Choroid plexus epithelial cell (primary cell): ENCODE measurements around the gene PHLDA3.

Experiments used
- DNase-seq: peaks from one replicate; pipeline ENCODE4 v3.0.0-alpha.2; 2010; ENCODE audit warnings: low read depth
- H3K4me3 ChIP-seq: 2 replicates; pipeline ENCODE4 v1.5.1; 2011; ENCODE audit warnings: low read depth, mild to moderate bottlenecking, control low read depth, low read length, moderate library complexity
- TF ChIP-seq, protein P1 (sequence below): conservative IDR thresholded peaks from 2 replicates; pipeline ENCODE4 v1.5.1; 2011; ENCODE audit warnings: low read depth, mild to moderate bottlenecking, control low read depth, inconsistent platforms, low read length, moderate library complexity

PHLDA3 gene

GRCh38 chr1:201468844-201469644 lies at the start of gene PHLDA3:
Gene PHLDA3 (minus strand): TSS chr1:201469188. CDS start chr1:201468786, 402 bp downstream.
- H3K4me3 ChIP-seq, result peak within 1 kb of the TSS; percentile 92
- peak; percentile 95 for DNase-seq
- TF ChIP-seq, protein P1, sequence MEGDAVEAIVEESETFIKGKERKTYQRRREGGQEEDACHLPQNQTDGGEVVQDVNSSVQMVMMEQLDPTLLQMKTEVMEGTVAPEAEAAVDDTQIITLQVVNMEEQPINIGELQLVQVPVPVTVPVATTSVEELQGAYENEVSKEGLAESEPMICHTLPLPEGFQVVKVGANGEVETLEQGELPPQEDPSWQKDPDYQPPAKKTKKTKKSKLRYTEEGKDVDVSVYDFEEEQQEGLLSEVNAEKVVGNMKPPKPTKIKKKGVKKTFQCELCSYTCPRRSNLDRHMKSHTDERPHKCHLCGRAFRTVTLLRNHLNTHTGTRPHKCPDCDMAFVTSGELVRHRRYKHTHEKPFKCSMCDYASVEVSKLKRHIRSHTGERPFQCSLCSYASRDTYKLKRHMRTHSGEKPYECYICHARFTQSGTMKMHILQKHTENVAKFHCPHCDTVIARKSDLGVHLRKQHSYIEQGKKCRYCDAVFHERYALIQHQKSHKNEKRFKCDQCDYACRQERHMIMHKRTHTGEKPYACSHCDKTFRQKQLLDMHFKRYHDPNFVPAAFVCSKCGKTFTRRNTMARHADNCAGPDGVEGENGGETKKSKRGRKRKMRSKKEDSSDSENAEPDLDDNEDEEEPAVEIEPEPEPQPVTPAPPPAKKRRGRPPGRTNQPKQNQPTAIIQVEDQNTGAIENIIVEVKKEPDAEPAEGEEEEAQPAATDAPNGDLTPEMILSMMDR, result peak; percentile 1

DNA sequence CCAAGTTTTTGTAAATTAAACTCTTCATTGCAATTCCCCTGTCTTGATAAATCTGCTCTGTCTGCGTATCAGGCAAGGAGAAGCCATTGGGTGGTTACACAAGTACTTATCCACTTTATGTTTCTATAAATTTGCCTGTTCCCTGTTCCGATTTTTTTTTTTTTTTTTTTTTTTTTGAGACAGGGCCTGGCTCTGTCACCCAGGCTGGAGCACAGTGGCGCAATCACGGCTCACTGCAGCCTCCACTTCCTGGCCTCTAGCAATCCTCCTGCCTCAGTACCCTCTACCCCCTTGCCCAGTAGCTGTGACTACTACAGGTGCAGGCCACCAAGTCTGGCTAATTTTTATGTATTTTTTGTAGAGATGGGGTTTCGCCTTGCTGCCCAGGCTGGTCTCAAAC lies 49.1 kb upstream of the PHLDA3 start:
- TF ChIP-seq, protein P1, result no peak
- no peak overlapping the region for H3K4me3 ChIP-seq
- DNase-seq, result no peak

DNA sequence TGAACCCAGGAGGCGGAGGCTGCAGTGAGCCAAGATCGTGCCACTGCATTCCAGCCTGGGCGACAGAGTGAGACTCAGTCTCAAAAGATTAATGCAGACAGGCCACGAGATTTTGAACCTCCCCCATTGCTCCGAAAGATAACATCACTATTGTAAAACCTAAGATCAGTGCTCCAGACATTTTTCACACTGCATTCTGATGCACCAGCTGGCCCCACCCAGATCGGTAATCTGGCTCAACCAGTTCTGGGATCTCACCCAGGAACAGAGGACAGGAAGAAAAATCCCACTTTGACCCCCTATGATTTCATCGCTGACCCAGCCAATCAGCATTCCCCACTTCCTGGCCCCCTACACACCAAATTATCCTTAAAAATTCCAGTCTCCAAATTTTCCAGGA lies 48.6 kb upstream of the PHLDA3 start:
- DNase-seq, result no peak
- TF ChIP-seq, protein P1, result no peak
- H3K4me3 ChIP-seq, result no peak overlapping the region

DNA sequence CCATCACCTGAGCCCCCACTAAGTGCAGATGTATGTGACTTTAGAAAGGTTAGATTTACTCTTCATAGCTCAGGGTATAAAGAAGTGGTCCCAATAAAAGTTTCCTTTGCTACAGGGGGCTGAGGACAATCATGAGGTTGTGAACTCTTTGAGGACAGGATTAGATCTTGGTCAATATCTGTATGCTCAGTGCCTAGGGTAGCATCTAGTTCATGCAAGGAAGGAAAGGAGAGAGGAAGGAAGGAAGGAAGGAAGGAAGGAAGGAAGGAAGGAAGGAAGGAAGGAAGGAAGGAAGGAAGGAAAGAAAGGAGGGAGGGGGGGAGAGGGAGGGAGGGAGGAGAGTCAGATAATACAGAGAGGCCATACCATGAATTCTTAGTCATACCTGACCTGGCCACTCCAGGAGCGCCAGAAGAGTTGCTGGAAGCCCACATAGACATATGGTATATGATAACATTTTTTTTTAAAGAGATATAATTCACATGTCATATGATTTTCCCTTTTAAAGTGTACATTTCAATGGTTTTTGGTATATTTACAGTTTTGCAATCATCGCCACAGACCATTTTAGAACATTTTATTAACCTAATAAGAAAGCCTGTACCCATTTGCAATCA lies 47.6 kb upstream of the PHLDA3 start:
- no peak for DNase-seq
- H3K4me3 ChIP-seq, result no peak overlapping the region
- TF ChIP-seq, protein P1, result no peak

DNA sequence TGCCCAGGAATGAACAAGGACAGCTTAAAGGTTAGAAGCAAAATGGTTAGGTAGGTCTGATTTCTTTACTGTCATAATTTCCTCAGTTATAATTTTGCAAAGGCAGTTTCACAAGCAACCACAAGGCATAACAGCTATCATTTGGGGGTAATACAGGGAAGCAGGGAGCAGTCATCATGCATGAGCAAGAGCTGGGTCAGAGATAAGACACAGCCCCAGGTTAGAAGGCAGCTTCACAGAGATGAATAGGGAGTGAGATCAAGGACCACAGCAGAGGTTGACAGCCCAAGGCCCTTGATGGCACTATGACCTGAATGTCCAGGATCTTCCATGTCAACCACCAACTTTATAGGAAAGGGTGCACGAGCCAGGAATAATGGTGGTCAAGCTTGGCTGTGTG lies 46.9 kb upstream of the PHLDA3 start:
- DNase-seq, result no peak
- H3K4me3 ChIP-seq, result no peak overlapping the region
- TF ChIP-seq, protein P1, result no peak

DNA sequence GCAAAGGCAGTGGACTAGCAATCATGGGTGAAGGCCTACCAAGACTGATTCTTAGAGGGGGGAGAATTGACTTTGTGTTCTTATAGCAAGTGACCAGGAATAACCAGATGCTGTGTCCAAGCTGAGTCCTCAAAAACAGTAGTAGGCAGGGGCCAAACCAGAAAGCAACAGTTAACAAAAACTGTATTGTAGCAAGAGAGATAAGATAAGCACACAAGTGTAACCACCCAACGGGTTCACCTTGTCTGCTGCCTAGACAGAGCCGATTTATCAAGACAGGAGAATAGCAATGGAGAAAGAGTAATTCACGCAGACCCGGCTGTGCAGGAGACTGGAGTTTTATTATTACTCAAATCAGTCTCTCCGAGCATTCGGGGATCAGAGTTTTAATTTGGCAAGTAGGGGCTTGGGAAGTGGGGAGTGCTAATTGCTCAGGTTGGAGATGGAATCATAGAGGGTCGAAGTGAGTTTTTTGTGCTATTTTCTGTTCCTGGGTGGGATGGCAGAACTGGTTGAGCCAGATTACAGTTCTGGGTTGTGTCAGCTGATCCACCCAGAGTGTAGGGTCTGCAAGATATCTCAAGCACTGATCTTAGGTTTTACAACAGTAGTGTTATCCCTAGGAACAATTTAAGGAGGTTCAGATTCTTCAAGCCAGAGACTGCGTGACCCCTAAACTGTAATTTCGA lies 46.2 kb upstream of the PHLDA3 start:
- H3K4me3 ChIP-seq, result no peak overlapping the region
- TF ChIP-seq, protein P1, result no peak
- no peak for DNase-seq
